ENCODE data around the gene HOMEZ.

DNA sequence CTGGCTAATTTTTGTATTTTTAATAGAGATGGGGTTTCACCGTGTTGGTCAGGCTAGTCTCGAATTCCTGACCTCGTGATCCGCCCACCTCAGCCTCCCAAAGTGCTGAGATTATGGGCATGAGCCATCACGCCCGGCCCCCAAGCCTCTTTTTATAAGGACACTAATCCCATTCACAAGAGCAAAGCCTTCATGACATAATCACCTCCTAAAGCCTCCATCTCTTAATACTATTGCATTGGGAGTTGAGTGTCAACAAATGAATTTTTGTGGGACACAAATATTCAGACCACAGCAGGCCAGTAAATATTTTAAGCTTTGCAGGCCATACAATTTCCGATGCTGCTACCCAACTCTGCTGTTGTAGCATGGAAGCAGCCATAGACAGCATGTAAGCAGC is 37.3 kb downstream of the HOMEZ start:
- no peak for TF ChIP-seq CTCF (IDR thresholded peaks at IDR 0.05)
- no peak for TF ChIP-seq POLR2AphosphoS5 (IDR thresholded peaks at IDR 0.05; ENCODE audit: low read depth, low read length)
- TF ChIP-seq, protein P1, sequence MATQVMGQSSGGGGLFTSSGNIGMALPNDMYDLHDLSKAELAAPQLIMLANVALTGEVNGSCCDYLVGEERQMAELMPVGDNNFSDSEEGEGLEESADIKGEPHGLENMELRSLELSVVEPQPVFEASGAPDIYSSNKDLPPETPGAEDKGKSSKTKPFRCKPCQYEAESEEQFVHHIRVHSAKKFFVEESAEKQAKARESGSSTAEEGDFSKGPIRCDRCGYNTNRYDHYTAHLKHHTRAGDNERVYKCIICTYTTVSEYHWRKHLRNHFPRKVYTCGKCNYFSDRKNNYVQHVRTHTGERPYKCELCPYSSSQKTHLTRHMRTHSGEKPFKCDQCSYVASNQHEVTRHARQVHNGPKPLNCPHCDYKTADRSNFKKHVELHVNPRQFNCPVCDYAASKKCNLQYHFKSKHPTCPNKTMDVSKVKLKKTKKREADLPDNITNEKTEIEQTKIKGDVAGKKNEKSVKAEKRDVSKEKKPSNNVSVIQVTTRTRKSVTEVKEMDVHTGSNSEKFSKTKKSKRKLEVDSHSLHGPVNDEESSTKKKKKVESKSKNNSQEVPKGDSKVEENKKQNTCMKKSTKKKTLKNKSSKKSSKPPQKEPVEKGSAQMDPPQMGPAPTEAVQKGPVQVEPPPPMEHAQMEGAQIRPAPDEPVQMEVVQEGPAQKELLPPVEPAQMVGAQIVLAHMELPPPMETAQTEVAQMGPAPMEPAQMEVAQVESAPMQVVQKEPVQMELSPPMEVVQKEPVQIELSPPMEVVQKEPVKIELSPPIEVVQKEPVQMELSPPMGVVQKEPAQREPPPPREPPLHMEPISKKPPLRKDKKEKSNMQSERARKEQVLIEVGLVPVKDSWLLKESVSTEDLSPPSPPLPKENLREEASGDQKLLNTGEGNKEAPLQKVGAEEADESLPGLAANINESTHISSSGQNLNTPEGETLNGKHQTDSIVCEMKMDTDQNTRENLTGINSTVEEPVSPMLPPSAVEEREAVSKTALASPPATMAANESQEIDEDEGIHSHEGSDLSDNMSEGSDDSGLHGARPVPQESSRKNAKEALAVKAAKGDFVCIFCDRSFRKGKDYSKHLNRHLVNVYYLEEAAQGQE (IDR thresholded peaks at IDR 0.05; ENCODE audit: insufficient read depth in 1 of 2, low read depth in 2 of 2, low read length in 1 of 2), result no peak
- TF ChIP-seq TCF7L2 (IDR thresholded peaks at IDR 0.05; ENCODE audit: low read depth, low read length), result no peak
- TF ChIP-seq SIN3A (IDR thresholded peaks at IDR 0.05; ENCODE audit: borderline replicate concordance, insufficient read depth, low read depth, low read length), result no peak
